Adipocyte (in vitro differentiated cells): ENCODE data around the gene SLMAP.
A peak's percentile ranks its signal among the peaks of the same experiment; 100 is the strongest.

ENCODE experiments used
- DNase-seq: peaks from one replicate; pipeline ENCODE4 v3.0.0-alpha.2; 2015; ENCODE audit warnings: low read depth
- H3K27me3 ChIP-seq: replicated peaks from 2 replicates; pipeline ENCODE4 v1.7.0; 2013; ENCODE audit warnings: mild to moderate bottlenecking, low read length, moderate library complexity; ENCODE audit not compliant: control insufficient read depth, insufficient read depth
- H3K36me3 ChIP-seq: 2 replicates; pipeline ENCODE4 v1.7.0; 2013; ENCODE audit warnings: low read length, mild to moderate bottlenecking, moderate library complexity; ENCODE audit not compliant: control insufficient read depth, insufficient read depth, severe bottlenecking
- H3K4me1 ChIP-seq: 2 replicates; pipeline ENCODE4 v1.7.0; 2013; ENCODE audit warnings: mild to moderate bottlenecking, low read length, moderate library complexity; ENCODE audit not compliant: control insufficient read depth, insufficient read depth
- H3K4me3 ChIP-seq: 2 replicates; pipeline ENCODE4 v1.7.0; 2013; ENCODE audit warnings: mild to moderate bottlenecking, low read length, moderate library complexity
- H3K9ac ChIP-seq: 2 replicates; pipeline ENCODE4 v1.7.0; 2013; ENCODE audit warnings: mild to moderate bottlenecking, low read length, moderate library complexity
- H3K9me3 ChIP-seq: 2 replicates; pipeline ENCODE4 v1.7.0; 2013; ENCODE audit warnings: mild to moderate bottlenecking, low read length, moderate library complexity; ENCODE audit not compliant: control insufficient read depth

SLMAP gene

GRCh38 chr3:57971975-57972374, 215.9 kb downstream of the SLMAP start:
- Histone ChIP-seq H3K27me3 (no peaks in the 10 kb centered on the region), H3K9ac (no peak overlapping the region), H3K36me3 (no peaks in the 10 kb centered on the region), H3K4me1 (peaks cover 22% of the 10 kb centered on the region), H3K4me3 (no peak overlapping the region), H3K9me3 (no peaks in the 10 kb centered on the region)
- no peak for DNase-seq

- Histone ChIP-seq H3K27me3 (no peaks in the 10 kb centered on the region), H3K9ac (peak overlapping the region; percentile 21), H3K4me3 (no peak overlapping the region), H3K9me3 (no peaks in the 10 kb centered on the region), H3K36me3 (no peaks in the 10 kb centered on the region), H3K4me1 (peaks cover 19% of the 10 kb centered on the region)
- DNase-seq = no peak
Observed at GRCh38 chr3:57972531-57973111, 216.5 kb downstream of the SLMAP start.

GRCh38 chr3:57973715-57974477, 217.8 kb downstream of the SLMAP start:
- no peak for DNase-seq
- H3K4me3 ChIP-seq = no peak overlapping the region
- H3K36me3 ChIP-seq = no peaks in the 10 kb centered on the region
- H3K9me3 ChIP-seq = no peaks in the 10 kb centered on the region
- H3K4me1 ChIP-seq = peaks cover 19% of the 10 kb centered on the region
- H3K9ac ChIP-seq = no peak overlapping the region
- no peaks in the 10 kb centered on the region for H3K27me3 ChIP-seq

DNA sequence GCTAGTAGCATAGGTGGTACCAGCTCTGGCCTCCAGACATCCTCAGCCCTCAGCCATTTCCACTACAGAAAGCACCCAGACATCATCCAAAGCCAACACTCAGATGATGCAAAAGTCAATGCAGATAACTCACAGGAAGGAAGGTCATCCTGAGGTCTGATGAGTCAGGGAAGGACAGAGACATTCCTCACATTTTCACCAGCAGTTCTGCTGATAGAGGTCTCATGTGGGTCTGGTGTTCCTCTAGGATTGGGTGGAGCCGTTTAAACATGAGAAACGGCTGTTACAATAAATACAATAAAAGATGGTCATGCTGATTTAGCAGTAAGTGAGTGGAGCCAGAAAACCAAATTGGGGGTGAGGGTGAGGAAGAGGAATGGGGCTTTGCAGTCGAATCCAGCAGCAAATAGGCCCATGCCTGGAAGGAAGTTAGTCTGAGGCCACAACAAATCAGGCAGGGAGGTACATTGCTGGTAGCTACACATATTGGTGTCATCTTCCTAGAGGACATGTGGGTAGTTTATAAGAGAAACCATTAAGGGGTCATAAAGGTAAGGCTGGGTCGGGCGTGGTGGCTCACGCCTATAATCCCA, 218.8 kb downstream of the SLMAP start:
- Histone ChIP-seq H3K9me3 (no peaks in the 10 kb centered on the region), H3K9ac (peak overlapping the region; percentile 8), H3K4me1 (peaks cover 15% of the 10 kb centered on the region), H3K36me3 (no peaks in the 10 kb centered on the region), H3K4me3 (no peak overlapping the region), H3K27me3 (no peaks in the 10 kb centered on the region)
- peak; percentile 79 for DNase-seq

GRCh38 chr3:57977818-57978235, 221.7 kb downstream of the SLMAP start:
- H3K4me3 ChIP-seq = no peak overlapping the region
- no peaks in the 10 kb centered on the region for H3K36me3 ChIP-seq
- H3K27me3 ChIP-seq = no peaks in the 10 kb centered on the region
- H3K4me1 ChIP-seq = peaks cover 11% of the 10 kb centered on the region
- no peak overlapping the region for H3K9ac ChIP-seq
- no peak for DNase-seq
- no peaks in the 10 kb centered on the region for H3K9me3 ChIP-seq

- H3K4me3 ChIP-seq = no peak overlapping the region
- no peak for DNase-seq
- no peaks in the 10 kb centered on the region for H3K27me3 ChIP-seq
- H3K9me3 ChIP-seq = no peaks in the 10 kb centered on the region
- H3K9ac ChIP-seq = no peak overlapping the region
- peaks cover 12% of the 10 kb centered on the region for H3K4me1 ChIP-seq
- no peaks in the 10 kb centered on the region for H3K36me3 ChIP-seq
Observed at GRCh38 chr3:57978316-57978715, 222.2 kb downstream of the SLMAP start.
